AG04450 (cell line): ENCODE results near the gene SEPTIN2. TPM values are rescaled to one million over a fixed set of nuclear protein-coding genes. Genes with fewer than 3 reads are reported as not detected.

Experiments used
- CTCF ChIA-PET: fragments of 300-600, 350-600 bp; formaldehyde crosslinking; extraction: SDS; loops from one replicate; lab custom pipeline; 2022; ENCODE audit warnings: antibody characterized with exemption, inconsistent platforms; lab: Charles Lee
- POLR2A ChIA-PET: fragments of 350-600 bp; formaldehyde crosslinking; extraction: SDS; loops from one replicate; lab custom pipeline; 2021; ENCODE audit warnings: antibody characterized with exemption, inconsistent platforms; lab: Yijun Ruan, JAX
- DNase-seq: peaks from one replicate; pipeline ENCODE4 v3.0.0-alpha.2; 2011; ENCODE audit warnings: low read depth, low spot score
- H3K27ac ChIP-seq: one replicate; pipeline ENCODE4 v1.5.1; 2012; ENCODE audit warnings: low read depth, low read length, control low read depth
- H3K27me3 ChIP-seq: one replicate; pipeline ENCODE4 v1.6.0; 2012; ENCODE audit warnings: low read length; ENCODE audit not compliant: control insufficient read depth, insufficient read depth
- H3K4me3 ChIP-seq: 2 replicates; pipeline ENCODE4 v1.5.1; 2011; ENCODE audit warnings: mild to moderate bottlenecking, low read depth, low read length, control low read depth
- H3K9me3 ChIP-seq: 2 replicates; pipeline ENCODE4 v1.5.1; 2012; ENCODE audit warnings: low read length; ENCODE audit not compliant: control insufficient read depth, insufficient read depth
- CTCF ChIP-seq: IDR thresholded peaks from 2 replicates; pipeline ENCODE4 v1.5.1; 2011; ENCODE audit warnings: low read depth, low read length, control low read depth, inconsistent platforms
- polyA plus RNA-seq: library from polyadenylated mRNA; depleted of rRNA; stranded (reverse); fragments of >200 nt; gene quantifications from 2 replicates; pipeline ENCODE4 v1.2.3, GENCODE V29; 2011

Gene SEPTIN2
- polyA plus RNA-seq, 1 experiment: 1,080 TPM

- no peak for DNase-seq
- Histone ChIP-seq H3K4me3 (no peak overlapping the region), H3K9me3 (no peaks in the 10 kb centered on the region), H3K27ac (no peak overlapping the region), H3K27me3 (no peaks in the 10 kb centered on the region)
- no peak for TF ChIP-seq CTCF
- ChIA-PET CTCF (no interaction called here), POLR2A (interaction anchor here (0.6 to 0.7 kb wide), 2 partner anchors 235 to 355 kb away, joined by 3 to 5 read pairs; no protein-coding TSS in a partner anchor)
These were observed 6.2 kb downstream of the SEPTIN2 start for GRCh38 chr2:241321886-241322285.

- H3K27ac ChIP-seq: no peak overlapping the region
- ChIA-PET CTCF (no interaction called here), POLR2A (interaction anchor here (0.9 to 2.1 kb wide), 2 partner anchors 8 to 9 kb away, joined by 3 to 5 read pairs; partner anchors contain the start of genes HDLBP and SEPTIN2)
- no peak for TF ChIP-seq CTCF
- DNase-seq: no peak
- no peaks in the 10 kb centered on the region for H3K27me3 ChIP-seq
- no peaks in the 10 kb centered on the region for H3K9me3 ChIP-seq
- no peak overlapping the region for H3K4me3 ChIP-seq
These were observed 8.1 kb downstream of the SEPTIN2 start for GRCh38 chr2:241323778-241324177.

- no peak for TF ChIP-seq CTCF
- no peak overlapping the region for H3K27ac ChIP-seq
- no peaks in the 10 kb centered on the region for H3K9me3 ChIP-seq
- POLR2A ChIA-PET: interaction anchor here (2.1 kb wide), 1 partner anchor 10 kb away, joined by 5 read pairs; the partner anchor contains the start of gene HDLBP
- no peaks in the 10 kb centered on the region for H3K27me3 ChIP-seq
- CTCF ChIA-PET: no interaction called here
- no peak for DNase-seq
- no peak overlapping the region for H3K4me3 ChIP-seq
These were observed 9.1 kb downstream of the SEPTIN2 start for GRCh38 chr2:241324775-241325174.

- no peak for TF ChIP-seq CTCF
- Histone ChIP-seq H3K9me3 (no peaks in the 10 kb centered on the region), H3K27me3 (no peaks in the 10 kb centered on the region), H3K27ac (no peak overlapping the region), H3K4me3 (no peak overlapping the region)
- no peak for DNase-seq
- ChIA-PET CTCF (no interaction called here), POLR2A (interaction anchor here (2.1 kb wide), 1 partner anchor 10 kb away, joined by 5 read pairs; the partner anchor contains the start of gene HDLBP)
These were observed 9.5 kb downstream of the SEPTIN2 start for GRCh38 chr2:241325257-241325656.

GRCh38 chr2:241329669-241330615 lies 14.2 kb downstream of the SEPTIN2 start:
- Histone ChIP-seq H3K27ac (no peak overlapping the region), H3K27me3 (no peaks in the 10 kb centered on the region), H3K9me3 (no peaks in the 10 kb centered on the region), H3K4me3 (no peak overlapping the region)
- DNase-seq: no peak
- no peak for TF ChIP-seq CTCF
- ChIA-PET POLR2A (no interaction called here), CTCF (no interaction called here)
